NB4 (cell line): ENCODE results near the gene MDFI.
A peak's percentile ranks its signal among the peaks of the same experiment; 100 is the strongest.

ENCODE experiments used
- DNase-seq: peaks from one replicate; pipeline ENCODE4 v3.0.0; 2010; ENCODE audit warnings: low read depth
- H3K4me3 ChIP-seq: one replicate; pipeline ENCODE4 v1.5.1; 2011; ENCODE audit warnings: mild to moderate bottlenecking, low read depth, low read length, moderate library complexity
- MYC ChIP-seq: IDR thresholded peaks from 2 replicates; pipeline ENCODE4 v1.6.1; 2011; ENCODE audit warnings: low read depth, low read length
- POLR2A ChIP-seq: IDR thresholded peaks from 2 replicates; pipeline ENCODE4 v1.6.1; 2011; ENCODE audit warnings: mild to moderate bottlenecking; ENCODE audit not compliant: insufficient read length; ENCODE audit errors: extremely low read depth
- TF ChIP-seq, protein P1 (sequence below): IDR thresholded peaks from 2 replicates; pipeline ENCODE4 v1.6.1; 2011; ENCODE audit warnings: low read depth, low read length
- TF ChIP-seq, protein P2 (sequence below): IDR thresholded peaks from one replicate; pipeline ENCODE4 v1.5.1; 2012; ENCODE audit warnings: low read depth, low read length

Gene MDFI

DNA sequence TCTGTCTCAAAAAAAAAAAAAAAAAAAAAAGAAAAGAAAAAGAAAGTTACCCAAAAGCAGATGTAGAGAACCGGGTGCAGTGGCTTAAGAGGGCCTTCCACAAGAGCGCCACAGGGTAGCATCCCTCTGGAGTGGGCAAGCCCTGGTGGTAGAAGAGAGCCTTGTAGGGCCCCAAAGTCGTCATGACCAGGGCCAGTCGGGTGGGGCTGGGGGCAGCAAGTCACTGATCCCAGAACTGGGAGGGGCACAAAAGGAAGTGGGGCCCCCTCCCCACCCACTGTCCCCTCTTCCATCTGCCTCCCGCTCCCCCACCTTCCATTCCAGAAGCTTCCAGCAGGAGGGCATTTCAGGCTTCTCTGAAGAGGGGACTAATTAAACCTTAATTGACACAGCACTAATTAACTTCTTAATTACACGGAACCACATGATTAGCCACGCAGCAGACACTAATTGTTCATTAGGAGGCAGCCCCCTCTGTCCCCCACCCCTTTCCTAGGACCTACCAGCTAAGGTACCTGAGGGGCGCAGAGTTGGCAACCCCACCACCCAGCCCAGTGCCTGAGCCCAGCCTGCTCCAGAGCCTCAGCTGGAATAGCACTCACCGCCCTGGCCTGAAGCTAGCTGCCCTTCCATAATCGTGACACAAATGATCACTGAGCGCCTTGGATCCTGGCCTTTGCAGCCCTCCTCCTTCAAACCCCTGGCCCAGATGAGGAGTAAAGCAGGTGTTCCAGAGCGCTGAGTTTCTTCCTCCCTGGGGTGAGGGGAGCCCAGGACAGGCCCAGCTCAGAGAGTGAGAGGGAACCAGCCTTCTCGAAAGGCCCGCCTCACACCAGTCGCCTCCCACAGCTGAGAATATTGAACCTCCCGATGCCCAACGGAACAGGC is 34.8 kb downstream of the MDFI start:
- no peak overlapping the region for H3K4me3 ChIP-seq
- peak; percentile 35 for DNase-seq
- TF ChIP-seq, protein P1, sequence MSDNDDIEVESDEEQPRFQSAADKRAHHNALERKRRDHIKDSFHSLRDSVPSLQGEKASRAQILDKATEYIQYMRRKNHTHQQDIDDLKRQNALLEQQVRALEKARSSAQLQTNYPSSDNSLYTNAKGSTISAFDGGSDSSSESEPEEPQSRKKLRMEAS, result no peak
- TF ChIP-seq POLR2A, result no peak
- no peak for TF ChIP-seq MYC
- TF ChIP-seq, protein P2, sequence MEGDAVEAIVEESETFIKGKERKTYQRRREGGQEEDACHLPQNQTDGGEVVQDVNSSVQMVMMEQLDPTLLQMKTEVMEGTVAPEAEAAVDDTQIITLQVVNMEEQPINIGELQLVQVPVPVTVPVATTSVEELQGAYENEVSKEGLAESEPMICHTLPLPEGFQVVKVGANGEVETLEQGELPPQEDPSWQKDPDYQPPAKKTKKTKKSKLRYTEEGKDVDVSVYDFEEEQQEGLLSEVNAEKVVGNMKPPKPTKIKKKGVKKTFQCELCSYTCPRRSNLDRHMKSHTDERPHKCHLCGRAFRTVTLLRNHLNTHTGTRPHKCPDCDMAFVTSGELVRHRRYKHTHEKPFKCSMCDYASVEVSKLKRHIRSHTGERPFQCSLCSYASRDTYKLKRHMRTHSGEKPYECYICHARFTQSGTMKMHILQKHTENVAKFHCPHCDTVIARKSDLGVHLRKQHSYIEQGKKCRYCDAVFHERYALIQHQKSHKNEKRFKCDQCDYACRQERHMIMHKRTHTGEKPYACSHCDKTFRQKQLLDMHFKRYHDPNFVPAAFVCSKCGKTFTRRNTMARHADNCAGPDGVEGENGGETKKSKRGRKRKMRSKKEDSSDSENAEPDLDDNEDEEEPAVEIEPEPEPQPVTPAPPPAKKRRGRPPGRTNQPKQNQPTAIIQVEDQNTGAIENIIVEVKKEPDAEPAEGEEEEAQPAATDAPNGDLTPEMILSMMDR, result no peak

DNA sequence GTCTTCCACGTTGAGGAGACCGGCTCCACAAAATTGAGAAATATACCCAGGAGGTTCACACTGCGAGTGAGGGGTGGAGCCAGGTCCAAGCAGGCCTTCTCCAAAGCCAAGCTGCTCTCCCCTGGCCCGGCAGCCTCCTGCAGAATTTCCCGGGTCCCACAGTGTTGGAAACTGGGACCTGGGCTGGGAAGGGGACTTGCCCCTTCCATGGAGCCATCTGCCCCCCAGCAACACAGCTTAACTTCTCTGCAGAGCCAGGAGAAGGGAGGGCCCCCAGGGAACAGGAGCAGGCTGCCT is 35.4 kb downstream of the MDFI start:
- TF ChIP-seq, protein P1, result no peak
- TF ChIP-seq POLR2A (no peak), MYC (no peak)
- DNase-seq, result no peak

DNA sequence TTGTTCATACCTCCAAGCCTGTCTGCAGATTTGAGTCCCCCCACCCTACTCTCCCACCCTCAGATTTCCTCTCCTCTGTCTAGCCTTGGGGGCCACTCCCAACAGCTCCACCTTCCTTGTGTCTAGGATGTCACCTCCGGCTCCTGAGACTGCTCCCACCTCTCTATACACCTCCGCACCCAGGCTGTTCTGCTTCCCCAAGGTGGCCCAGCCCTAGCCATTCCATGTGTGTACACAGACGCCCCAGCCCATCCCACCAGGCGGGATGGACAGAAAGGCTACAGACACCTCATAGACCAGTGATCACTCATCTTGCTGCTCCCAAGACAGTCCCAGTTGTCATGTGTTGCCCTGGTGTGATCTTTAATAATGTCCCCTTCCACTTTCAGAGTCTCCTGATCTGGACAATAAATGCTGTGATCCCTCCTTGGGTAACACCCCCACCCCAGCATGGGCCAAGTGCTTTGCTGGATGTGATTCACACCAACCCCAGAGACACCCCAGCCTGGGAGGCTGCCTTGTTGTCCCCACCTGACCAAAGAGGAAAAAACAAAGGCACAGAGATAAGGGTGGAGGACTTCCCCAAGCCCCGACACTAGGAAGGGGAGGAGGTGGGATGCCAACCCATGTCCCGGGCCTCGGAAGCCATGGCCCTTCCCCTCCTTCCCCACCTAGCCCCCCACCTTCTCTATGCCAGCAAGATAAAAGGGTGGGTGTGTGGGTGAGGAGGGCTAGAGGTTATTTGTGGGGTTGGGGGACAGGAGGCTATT is 36.1 kb downstream of the MDFI start:
- no peak for TF ChIP-seq MYC
- TF ChIP-seq, protein P1, result no peak
- TF ChIP-seq, protein P2, result no peak
- no peak for TF ChIP-seq POLR2A

More for the DNA sequence above, 35.4 kb downstream of the MDFI start:
- no peak overlapping the region for H3K4me3 ChIP-seq

DNA sequence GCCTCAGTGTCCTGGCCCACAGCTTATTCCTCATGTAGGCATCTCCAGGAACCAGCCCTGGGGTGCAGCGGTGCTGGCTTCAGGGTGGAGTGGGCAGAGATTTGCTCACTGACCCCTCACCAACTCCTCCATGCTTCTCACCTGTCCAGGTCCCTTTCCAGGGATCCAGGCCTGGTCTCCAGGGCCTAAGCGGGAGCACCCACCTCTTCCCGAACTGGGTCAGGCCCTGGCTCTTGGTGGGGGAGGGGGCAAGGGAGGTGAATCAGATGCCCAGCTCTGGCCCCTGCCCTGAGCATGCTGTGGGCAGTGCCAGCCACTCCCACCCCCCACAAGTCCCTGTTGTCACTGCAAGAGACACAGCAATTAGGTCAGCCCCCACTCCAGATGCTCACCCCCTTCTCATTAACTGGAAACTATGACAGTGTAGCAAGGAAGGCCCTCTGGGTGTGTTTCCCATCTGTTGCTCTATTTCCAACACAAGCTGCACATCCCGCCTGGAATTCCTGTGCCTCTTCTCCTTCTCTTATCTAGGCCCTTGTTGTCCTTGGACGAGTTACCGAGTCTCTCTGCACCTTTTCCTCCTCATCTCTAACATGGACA is 37.0 kb downstream of the MDFI start:
- no peak overlapping the region for H3K4me3 ChIP-seq
- TF ChIP-seq, protein P2, result no peak
- TF ChIP-seq MYC, result no peak
- TF ChIP-seq POLR2A, result no peak
- TF ChIP-seq, protein P1, result no peak
- DNase-seq, result no peak

More for the DNA sequence above, 36.1 kb downstream of the MDFI start:
- DNase-seq, result no peak
- no peak overlapping the region for H3K4me3 ChIP-seq

DNA sequence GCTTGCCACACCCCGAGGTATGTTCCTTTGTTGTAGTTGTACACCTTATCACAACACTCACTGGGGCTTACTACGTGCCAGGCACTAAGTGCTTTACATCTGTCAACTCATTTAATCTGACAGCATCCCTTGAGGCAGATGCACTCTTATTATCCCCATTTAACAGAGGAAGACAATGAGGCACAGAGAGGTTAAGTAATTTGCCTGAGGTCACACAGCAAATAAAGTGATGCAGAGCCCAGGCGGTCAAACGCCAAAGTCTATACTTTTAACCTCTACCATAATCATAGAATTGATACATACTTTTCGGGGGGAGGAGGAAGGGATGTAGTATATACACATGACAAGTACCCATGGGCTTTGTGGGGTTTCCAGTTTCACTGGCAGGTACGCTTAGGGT is 37.7 kb downstream of the MDFI start:
- H3K4me3 ChIP-seq, result no peak overlapping the region
- TF ChIP-seq, protein P2, result no peak
- TF ChIP-seq POLR2A, result no peak
- no peak for TF ChIP-seq MYC
- TF ChIP-seq, protein P1, result no peak
- DNase-seq, result no peak
